DMS53 treated with DMSO at 0.1 percent for 48 hours (cell line): ENCODE data around the gene UQCC2.

ENCODE experiments used
- DNase-seq: peaks from one replicate; lab custom pipeline; 2025; ENCODE audit not compliant: unreplicated experiment; lab: John Stamatoyannopoulos, UW

The UQCC2 gene

GRCh38 chr6:33677689-33678088 lies 33.8 kb downstream of the UQCC2 start:
- no peak for DNase-seq

- DNase-seq = no peak
These were observed 34.3 kb downstream of the UQCC2 start for GRCh38 chr6:33677143-33677660.

- DNase-seq = no peak
These were observed 34.9 kb downstream of the UQCC2 start for GRCh38 chr6:33676416-33677142.

GRCh38 chr6:33675968-33676367 lies 35.5 kb downstream of the UQCC2 start:
- DNase-seq = no peak

GRCh38 chr6:33673851-33674250 lies 37.6 kb downstream of the UQCC2 start:
- DNase-seq = no peak

GRCh38 chr6:33672808-33673207 lies 38.7 kb downstream of the UQCC2 start:
- no peak for DNase-seq

- DNase-seq = no peak
These were observed 39.8 kb downstream of the UQCC2 start for GRCh38 chr6:33671744-33672072.

- no peak for DNase-seq
These were observed 40.3 kb downstream of the UQCC2 start for GRCh38 chr6:33670971-33671743.

- no peak for DNase-seq
These were observed 41.3 kb downstream of the UQCC2 start for GRCh38 chr6:33670086-33670660.

- no peak for DNase-seq
These were observed 42.6 kb downstream of the UQCC2 start for GRCh38 chr6:33668914-33669313.

- DNase-seq = no peak
These were observed 43.2 kb downstream of the UQCC2 start for GRCh38 chr6:33668328-33668727.

- no peak for DNase-seq
These were observed 43.7 kb downstream of the UQCC2 start for GRCh38 chr6:33667776-33668175.

GRCh38 chr6:33667072-33667471 lies 44.4 kb downstream of the UQCC2 start:
- DNase-seq = no peak

GRCh38 chr6:33665957-33666356 lies 45.5 kb downstream of the UQCC2 start:
- no peak for DNase-seq

- no peak for DNase-seq
These were observed 46.9 kb downstream of the UQCC2 start for GRCh38 chr6:33664506-33665057.

- no peak for DNase-seq
These were observed 47.6 kb downstream of the UQCC2 start for GRCh38 chr6:33663727-33664449.

- no peak for DNase-seq
These were observed 48.5 kb downstream of the UQCC2 start for GRCh38 chr6:33663028-33663427.

GRCh38 chr6:33662318-33662717 lies 49.2 kb downstream of the UQCC2 start:
- DNase-seq = no peak

GRCh38 chr6:33661106-33661838 lies 50.2 kb downstream of the UQCC2 start:
- no peak for DNase-seq

- DNase-seq = no peak
These were observed 51.5 kb downstream of the UQCC2 start for GRCh38 chr6:33659986-33660385.
